ENCODE measurements around the gene PPP1R16B.
A peak's percentile ranks its signal among the peaks of the same experiment; 100 is the strongest.

PPP1R16B gene

DNA sequence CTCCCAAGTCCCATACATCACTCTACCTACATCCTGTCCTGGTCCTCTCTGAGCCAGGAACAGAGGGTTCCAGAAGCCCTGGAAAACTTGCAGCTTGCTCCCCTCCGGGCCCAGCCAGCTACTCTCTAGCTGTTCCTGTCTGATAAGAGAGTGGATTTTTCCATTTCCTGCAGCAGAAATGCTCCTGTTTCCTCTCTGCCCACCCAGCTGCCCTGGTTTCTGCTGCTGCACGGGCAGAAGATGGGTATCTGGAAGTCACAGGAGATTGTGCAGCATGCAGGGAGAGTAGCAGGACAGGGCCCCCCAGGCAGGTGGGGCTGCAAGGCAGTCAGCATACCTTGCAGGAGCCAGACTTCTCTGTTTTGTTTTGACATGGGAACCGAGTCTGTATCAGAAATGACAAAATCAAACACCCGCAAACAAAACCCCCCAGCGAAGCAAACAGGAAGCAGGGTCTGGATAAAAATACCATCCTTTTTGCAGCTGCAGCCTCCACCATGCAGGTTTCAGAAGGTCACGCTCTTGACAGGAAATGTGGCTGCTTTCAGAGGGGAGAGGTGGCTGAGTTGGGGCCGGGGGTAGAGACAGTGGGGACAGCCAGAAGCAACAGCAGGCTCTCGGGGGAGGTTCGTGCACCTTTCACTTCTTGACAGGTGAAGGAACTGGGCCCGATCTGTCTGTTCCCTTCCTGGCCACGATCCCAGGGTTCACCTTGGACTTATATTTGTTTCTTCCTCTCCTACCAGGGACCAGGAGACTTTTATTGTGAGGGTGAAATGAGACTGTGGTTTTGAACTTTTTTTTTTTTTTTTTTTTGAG, 69.9 kb downstream of the PPP1R16B start:
- no peak for DNase-seq
- TF ChIP-seq GATA1 (IDR thresholded peaks at IDR 0.05; ENCODE audit: low read depth, low read length) (no peak), POLR2A (IDR thresholded peaks at IDR 0.05; ENCODE audit: low read length) (no peak)

DNA sequence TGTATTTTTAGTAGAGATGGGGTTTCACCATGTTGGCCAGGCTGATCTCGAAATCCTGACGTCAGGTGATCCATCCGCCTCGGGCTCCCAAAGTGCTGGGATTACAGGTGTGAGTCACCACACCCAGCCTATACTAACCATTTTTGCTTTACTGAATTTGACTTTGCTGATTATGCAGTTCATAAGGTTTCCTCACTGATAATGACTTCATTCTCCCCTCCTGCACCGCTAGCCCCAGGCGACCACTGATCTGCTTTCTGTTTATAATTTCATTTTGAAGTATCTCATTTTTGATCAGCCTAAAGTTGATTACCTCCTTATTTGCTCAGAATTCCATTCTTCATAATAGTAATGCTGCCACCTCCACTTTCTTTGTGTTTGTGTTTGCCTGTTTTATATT, 72.0 kb downstream of the PPP1R16B start:
- DNase-seq = no peak
- TF ChIP-seq GATA1 (IDR thresholded peaks at IDR 0.05; ENCODE audit: low read depth, low read length) (no peak), POLR2A (IDR thresholded peaks at IDR 0.05; ENCODE audit: low read length) (no peak)

DNA sequence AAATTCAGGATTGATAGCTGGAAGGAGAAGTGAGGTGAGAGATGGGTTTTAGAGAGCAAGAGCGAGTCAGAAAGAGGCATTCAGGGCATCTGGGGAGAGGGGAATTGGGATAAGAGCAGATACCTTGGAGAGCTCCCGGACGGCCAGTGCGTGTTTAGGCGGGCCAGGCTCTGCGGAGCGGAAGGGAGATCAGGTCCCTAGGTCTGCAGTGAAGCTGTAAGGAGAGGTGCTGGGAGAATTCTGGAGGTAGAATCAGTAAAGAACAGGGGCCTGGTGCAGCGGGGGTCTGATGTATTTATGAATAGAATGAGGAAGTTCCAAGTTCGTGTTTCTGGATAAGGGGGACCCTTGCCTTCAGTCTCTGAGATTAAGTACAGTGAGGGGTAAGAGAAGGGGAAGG, 73.4 kb downstream of the PPP1R16B start:
- peak; percentile 9 to 23 for DNase-seq

DNA sequence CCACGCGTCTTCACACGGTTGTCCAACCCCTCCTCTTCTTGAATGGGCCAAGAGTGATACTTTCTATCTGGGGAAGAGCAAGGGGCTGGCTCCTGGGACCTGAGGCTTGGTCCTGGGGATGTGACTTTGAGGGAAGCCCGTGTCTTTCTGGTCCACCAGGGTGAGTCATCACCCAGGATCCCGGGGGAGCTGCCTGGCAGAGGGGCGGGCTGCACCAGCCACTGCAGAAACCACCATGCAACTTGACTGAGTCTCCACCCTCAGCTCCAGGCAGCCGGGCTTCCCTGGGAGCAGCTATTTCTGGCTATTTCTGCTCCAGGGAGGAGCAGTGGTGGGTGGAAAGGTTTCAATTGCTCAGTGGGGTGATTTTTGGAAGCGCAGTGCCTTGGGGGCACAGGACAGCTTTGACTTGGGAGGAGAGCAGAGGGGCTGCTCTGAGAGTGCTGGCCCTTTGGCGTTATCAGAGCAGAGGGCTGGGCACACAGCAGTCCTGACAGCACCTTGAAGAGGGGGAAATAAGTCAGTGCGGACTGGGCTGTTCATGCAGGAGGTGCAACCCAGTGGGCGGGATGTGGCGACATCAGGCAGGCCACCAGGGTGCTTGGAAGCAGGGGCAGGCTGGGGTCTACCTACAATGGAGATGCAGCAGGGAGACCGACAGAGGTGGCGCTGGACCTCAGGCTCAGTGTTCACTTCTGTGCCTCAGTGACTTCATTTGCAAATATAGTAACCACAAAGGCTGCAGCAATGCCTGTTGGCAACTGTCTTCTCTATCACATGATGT, 75.6 kb downstream of the PPP1R16B start:
- no peak for DNase-seq
- no peak for TF ChIP-seq GATA1 (IDR thresholded peaks at IDR 0.05; ENCODE audit: low read depth, low read length)
- no peak for TF ChIP-seq POLR2A (IDR thresholded peaks at IDR 0.05; ENCODE audit: low read length)

More for the DNA sequence above, 73.4 kb downstream of the PPP1R16B start:
- no peak for TF ChIP-seq POLR2A (IDR thresholded peaks at IDR 0.05; ENCODE audit: low read length)
- TF ChIP-seq GATA1 (IDR thresholded peaks at IDR 0.05; ENCODE audit: low read depth, low read length) = no peak

DNA sequence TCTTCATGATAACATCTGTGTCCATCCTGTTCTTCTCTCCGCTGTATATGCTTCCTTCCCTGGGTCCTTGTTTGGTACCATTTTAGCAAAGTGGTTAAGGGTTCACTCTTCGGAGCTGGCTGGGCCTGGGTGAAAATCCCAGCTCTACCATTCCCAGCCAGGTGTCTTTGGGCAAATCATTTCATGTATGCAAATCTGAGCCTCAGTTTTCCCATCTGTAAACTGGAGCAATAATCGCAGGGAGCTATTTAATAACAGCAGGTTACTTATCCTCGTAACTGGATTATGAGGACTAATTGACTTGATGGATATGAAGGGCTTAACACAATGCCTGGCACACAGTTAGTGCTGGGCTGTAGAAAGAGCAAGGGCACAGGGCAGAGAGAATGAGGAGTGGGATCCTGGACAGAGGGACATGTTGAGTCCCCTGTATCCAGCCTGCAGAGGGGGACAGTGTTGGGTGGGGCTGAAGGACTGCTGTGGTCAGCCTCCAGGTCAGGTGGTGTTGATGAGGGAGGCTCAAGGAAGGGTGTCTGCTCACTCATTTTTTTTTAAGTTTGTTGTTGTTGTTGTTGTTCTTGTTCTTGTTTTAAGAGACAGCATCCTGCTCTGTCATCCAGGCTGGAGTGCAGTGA, 76.4 kb downstream of the PPP1R16B start:
- DNase-seq = no peak
- no peak for TF ChIP-seq POLR2A (IDR thresholded peaks at IDR 0.05; ENCODE audit: low read length)
- TF ChIP-seq GATA1 (IDR thresholded peaks at IDR 0.05; ENCODE audit: low read depth, low read length) = no peak

DNA sequence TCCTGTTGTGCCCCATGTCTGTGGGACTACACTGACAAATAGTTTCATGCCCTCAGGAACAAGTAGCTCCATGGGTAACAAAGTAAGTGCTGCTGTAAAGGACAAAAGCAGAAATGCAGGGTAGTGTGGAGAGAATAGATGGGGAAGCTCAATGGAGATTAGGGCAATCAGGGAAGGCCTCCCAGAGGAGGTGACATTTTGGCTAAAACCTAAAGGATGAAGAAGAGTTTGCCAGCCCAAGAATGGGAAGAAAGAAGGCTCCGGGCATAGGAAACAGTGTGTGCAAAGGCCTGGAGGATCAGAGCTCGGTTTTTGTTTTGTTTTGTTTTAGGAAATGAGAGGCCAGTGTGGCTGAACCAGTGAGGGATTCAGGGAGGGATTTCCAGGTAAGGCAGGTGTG, 77.1 kb downstream of the PPP1R16B start:
- TF ChIP-seq POLR2A (IDR thresholded peaks at IDR 0.05; ENCODE audit: low read length) = no peak
- DNase-seq = no peak

DNA sequence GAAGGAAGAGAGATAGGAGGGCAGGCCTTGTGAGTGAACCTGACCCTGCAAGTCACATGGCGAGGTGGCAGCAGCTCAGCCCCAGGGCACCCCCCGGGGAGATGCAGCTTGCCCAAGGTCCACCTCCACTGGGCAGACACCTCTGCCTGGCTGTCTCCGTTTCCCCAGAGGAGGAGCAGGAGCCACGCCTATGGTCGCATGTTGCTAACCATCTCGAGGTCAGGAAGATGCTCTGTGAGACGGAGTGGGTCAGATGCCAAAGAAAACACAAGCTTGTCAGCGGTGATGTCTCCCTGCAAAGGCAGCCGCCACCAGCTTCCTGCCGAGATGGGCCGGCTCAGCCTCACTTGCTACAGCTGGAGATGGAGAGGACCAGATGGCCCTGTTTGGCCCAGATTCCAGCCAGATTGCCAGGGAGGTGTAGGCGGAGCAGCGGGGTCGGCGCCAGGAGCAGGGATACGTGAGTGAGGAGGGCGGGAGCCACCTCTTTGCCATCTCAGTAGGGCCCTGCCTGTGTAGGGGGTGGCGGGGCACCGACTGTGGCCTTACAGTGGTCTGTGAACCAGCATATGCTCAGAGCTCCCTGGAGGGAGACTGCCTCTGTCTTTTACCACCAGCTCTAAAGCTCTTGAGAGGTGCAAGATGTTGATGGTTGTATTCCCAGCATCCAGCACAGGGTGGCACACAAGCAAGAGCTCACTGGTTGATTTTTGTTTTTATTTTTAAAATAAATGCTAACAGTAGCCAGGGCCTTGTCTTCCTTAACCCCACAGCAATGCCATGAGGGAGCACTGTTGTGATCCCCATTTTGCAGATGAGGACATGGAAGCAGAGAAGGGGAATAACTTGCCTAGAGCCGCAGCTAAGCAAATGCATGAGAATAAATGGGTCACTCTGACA, 77.8 kb downstream of the PPP1R16B start:
- DNase-seq = no peak

DNA sequence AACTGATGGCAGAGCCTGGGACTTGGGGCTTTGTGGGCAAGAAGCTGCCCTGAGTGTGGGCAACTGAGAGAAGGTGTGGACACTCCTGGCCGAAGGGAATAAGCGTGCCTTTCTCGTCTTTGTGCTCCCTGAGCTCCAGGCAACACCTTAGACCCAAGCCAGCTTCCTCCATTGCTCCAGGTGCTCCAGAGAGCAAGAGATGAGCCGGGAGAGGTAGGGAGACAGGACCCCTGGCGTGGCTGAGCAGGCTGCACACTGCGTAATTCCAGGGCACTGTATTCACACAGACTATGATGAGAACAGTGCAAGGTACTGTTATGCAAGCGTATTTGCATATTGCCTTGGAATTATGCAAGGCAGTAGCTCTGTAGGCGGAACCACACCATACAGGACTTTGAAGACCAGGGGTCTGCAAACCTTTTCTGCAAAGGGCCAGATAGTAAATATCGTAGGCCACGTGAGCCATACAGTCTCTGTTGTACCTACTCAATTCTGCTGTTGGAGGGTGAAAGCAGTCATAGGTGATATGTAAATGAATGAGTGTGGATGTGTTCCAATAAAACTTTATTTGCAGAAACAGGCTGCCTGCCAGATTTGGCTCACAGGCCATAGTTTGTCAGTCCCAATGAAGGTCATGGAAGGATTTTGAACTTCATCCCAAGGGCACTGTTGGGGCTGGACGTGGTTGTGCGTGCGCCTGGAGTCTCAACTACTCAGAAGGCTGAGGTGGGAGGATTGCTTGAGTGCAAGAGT, 78.7 kb downstream of the PPP1R16B start:
- TF ChIP-seq GATA1 (IDR thresholded peaks at IDR 0.05; ENCODE audit: low read depth, low read length) (no peak), POLR2A (IDR thresholded peaks at IDR 0.05; ENCODE audit: low read length) (no peak)
- no peak for DNase-seq

More for the DNA sequence above, 77.8 kb downstream of the PPP1R16B start:
- TF ChIP-seq GATA1 (IDR thresholded peaks at IDR 0.05; ENCODE audit: low read depth, low read length) = no peak
- TF ChIP-seq POLR2A (IDR thresholded peaks at IDR 0.05; ENCODE audit: low read length) = no peak

DNA sequence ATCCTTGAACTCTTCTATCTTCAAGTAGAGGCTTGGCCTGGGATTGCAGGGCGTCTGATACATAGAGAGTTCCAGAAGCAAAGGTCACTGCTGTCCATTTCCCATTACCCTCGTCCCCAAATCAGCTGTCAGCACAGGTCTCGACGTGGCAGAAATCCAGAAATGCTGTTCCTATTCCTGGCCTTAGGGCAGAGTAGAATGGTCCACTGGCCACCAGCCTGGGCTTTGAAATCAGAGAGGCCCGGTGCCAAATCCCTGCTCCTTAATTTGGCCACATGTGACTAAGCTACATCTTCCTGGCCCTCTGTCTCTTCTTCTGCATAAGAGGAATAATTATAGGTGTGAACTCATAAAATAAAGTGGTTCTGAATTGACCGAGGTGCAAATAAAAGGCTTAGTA, 79.9 kb downstream of the PPP1R16B start:
- TF ChIP-seq POLR2A (IDR thresholded peaks at IDR 0.05; ENCODE audit: low read length) (no peak), GATA1 (IDR thresholded peaks at IDR 0.05; ENCODE audit: low read depth, low read length) (no peak)
- DNase-seq = no peak

DNA sequence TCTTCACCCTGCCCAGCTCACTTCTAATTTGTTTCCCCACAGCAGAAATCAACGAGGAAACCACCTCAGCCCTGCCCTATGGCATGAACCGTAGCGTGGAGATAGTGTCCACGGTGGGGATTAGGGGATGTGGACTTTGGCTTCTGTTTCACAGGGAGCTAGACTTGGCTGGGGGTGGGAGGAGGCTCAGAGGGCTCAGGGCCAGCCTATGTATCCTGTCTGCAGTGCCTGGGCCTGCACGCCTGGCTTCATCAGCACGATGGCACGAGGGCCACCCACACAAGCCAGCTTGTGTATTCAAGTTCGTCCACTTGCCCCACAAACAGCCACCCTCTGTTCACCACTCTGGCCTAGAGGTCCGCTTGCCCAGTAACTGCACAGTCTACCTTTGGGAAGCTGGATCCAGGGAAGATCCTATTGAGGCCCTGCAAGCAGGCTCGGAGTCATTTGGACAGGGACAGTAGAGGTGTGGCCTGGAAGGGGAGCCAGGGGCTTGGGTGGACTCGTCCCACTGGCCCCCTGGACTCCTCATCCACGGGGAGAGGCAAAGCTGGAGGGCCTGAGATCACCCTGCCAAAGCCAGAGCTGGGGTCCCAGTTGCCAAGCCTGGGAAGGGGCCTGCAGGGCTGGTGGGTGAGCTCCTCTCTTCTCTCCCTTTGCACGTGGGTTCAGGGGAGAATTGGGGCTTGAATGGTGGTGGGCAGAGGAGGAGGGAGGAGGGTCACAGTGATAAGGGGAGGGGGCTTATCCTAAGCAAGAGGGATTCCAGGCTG, 82.7 kb downstream of the PPP1R16B start:
- DNase-seq = no peak

DNA sequence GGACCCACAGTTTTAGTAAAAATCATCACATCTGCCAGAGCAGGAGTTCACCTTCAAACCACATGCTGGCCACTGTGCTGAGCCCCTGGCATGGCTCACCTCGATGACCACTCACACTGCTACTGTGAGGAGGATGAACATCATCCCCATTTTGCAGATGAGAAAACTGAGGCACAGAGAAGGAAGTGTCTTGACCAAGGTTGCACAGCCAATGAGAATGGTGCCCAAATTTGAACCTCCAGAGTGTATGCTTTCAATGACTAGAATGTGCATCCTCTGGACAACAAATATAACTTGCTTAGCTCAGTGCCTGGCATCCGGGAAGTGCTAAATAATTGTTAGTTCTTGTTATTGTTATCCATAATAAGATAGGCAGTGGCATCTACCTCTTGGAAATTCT, 83.6 kb downstream of the PPP1R16B start:
- TF ChIP-seq POLR2A (IDR thresholded peaks at IDR 0.05; ENCODE audit: low read length) = no peak
- no peak for DNase-seq

More for the DNA sequence above, 82.7 kb downstream of the PPP1R16B start:
- no peak for TF ChIP-seq GATA1 (IDR thresholded peaks at IDR 0.05; ENCODE audit: low read depth, low read length)
- TF ChIP-seq POLR2A (IDR thresholded peaks at IDR 0.05; ENCODE audit: low read length) = no peak
